SK-N-MC (cell line): ENCODE results near the gene LTB4R.

ENCODE experiments used
- DNase-seq: peaks from one replicate; pipeline ENCODE4 v3.0.0-alpha.2; 2011; ENCODE audit warnings: low read depth, low spot score
- H3K27ac ChIP-seq: fragments of 200-600 bp; sonication (generic); 2 replicates; pipeline ENCODE4 v1.5.1; 2016; ENCODE audit warnings: mixed run types
- H3K36me3 ChIP-seq: fragments of 200-600 bp; sonication (generic); 2 replicates; pipeline ENCODE4 v1.6.1; 2017; ENCODE audit warnings: antibody characterized with exemption, low read length, mixed read lengths; ENCODE audit not compliant: insufficient read depth
- H3K4me3 ChIP-seq: fragments of 200-600 bp; sonication (generic); 2 replicates; pipeline ENCODE4 v1.5.1; 2016
- H3K9ac ChIP-seq: fragments of 200-600 bp; sonication (generic); 2 replicates; pipeline ENCODE4 v1.8.0; 2017; ENCODE audit warnings: mixed run types, mixed read lengths; ENCODE audit not compliant: insufficient read length
- H3K9me3 ChIP-seq: fragments of 200-600 bp; sonication (generic); 2 replicates; pipeline ENCODE4 v1.6.1; 2017; ENCODE audit warnings: low read depth, mild to moderate bottlenecking, antibody characterized with exemption, low read length, moderate library complexity, mixed read lengths
- EZH2 ChIP-seq: fragments of 200-600 bp; sonication (generic); IDR thresholded peaks from one replicate; pipeline ENCODE4 v1.6.1; 2017; ENCODE audit warnings: antibody characterized with exemption
- FOXP2 ChIP-seq: optimal IDR thresholded peaks from 2 replicates; pipeline ENCODE3; 2011; ENCODE audit warnings: mild to moderate bottlenecking, moderate library complexity; ENCODE audit not compliant: insufficient read depth; ENCODE audit errors: extremely low read length, control extremely low read depth
- POLR2AphosphoS5 ChIP-seq: IDR thresholded peaks from 2 replicates; pipeline ENCODE4 v1.6.1; 2012; ENCODE audit warnings: mild to moderate bottlenecking, low read depth, low read length, borderline replicate concordance

Gene LTB4R

DNA sequence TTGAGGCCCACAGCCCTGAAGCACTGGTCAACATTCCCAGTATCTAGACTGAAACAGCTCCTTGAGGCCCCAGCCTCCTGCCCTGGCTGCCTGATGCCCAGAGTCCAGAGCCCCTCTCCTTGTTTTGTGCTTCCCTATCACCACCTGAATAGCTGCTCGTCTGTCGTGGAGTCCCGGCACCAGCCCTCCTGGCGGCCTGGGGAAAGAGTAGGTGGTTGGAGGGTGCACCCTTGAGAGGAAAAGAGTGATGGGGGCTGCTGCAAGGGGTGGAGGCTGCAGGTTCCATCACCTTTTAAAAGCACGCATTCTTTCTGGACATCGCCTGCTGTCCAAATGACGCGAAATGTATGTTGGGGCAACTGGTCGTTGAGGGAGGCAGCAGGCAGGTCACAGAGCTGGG is 43.1 kb upstream of the LTB4R start:
- no peak overlapping the region for H3K9ac ChIP-seq
- TF ChIP-seq FOXP2: no peak
- no peak for TF ChIP-seq EZH2
- TF ChIP-seq POLR2AphosphoS5: no peak
- H3K9me3 ChIP-seq: no peaks in the 10 kb centered on the region
- no peak for DNase-seq
- no peak overlapping the region for H3K27ac ChIP-seq
- no peaks in the 10 kb centered on the region for H3K36me3 ChIP-seq
- H3K4me3 ChIP-seq: no peak overlapping the region

DNA sequence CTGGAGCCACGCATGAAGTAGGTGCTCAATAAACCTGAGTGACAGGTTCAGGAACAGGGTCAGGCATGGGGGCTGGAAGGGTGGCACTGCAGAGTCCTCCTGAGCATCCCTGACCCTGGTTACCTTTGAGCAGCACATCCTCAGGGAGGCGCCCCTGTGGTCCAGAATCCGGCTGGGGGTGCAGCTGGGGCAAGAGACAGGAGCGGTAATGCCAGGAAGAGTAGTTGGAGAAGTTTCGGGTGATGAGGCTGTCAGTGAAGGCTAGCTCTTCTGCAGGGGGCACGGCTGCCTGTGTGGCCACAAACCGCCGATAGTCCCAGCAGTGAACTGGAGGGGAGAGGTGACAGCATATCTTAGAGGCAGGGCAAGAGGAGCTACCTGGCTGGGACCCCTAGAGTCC is 41.9 kb upstream of the LTB4R start:
- Histone ChIP-seq H3K9ac (no peak overlapping the region), H3K36me3 (no peaks in the 10 kb centered on the region), H3K9me3 (no peaks in the 10 kb centered on the region), H3K4me3 (no peak overlapping the region), H3K27ac (no peak overlapping the region)
- TF ChIP-seq POLR2AphosphoS5: no peak
- TF ChIP-seq EZH2: no peak
- no peak for TF ChIP-seq FOXP2
- no peak for DNase-seq

DNA sequence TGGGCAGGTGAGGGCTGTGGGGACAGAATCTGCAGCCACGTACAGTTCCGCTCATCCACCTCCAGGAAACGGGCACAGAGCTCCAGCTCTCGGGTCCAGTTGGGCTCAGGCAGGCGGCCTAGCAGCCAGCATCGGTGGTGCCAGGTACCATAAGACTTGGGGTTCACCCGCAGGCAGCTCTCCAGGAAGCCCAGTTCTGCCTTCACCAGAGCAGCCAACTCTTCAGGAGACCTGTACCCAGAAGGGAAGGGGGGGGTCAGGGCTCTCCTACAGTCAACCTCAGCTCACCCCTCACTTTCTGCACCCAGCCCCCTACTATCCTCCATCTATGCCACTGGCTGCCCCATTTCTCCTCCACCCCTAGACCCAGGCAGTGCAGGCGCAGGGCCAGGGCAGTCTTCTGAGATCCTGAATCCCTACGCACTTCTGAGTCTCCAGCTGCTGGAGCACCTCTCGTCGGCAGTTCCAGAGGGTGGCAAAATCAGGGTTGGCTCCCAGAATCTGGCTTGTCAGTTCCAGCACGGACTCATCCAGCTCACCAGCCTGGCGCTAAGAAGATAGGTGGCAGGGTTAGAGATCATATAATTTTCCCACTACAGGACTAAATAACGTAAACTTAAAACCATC is 41.3 kb upstream of the LTB4R start:
- Histone ChIP-seq H3K27ac (no peak overlapping the region), H3K4me3 (no peak overlapping the region), H3K9ac (no peak overlapping the region), H3K36me3 (no peaks in the 10 kb centered on the region), H3K9me3 (no peaks in the 10 kb centered on the region)
- no peak for DNase-seq
- TF ChIP-seq POLR2AphosphoS5 (no peak), EZH2 (no peak), FOXP2 (no peak)

DNA sequence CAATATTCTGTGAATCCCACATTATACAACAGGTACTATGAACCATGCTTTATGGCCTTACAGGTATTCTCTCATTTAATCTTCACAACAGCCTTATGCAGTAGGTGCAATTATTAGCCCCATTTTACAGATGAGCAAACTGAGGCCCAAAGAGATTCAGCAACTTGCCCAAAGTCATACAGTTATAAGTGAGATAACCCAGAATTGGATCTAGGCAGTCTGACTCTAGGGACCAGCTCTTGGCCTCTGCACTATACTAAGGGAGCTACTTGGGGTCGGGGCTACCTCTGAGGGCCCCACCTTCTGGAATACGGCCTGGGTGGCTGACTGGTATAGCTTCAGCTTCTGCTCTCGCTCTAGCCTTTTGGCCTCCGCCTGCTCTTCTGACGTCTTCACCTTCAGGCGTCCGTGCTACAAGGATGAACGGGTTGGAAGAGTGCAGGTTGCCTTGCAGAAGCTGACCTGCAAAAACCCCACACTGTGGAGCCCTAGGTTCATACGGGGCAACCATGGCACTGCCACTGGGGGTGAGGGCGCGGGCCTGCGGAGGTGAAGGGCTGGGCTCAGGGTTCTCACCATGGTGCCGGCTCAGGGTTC is 40.7 kb upstream of the LTB4R start:
- Histone ChIP-seq H3K27ac (peak overlapping the region; percentile 94), H3K4me3 (peak overlapping the region; percentile 91), H3K36me3 (no peaks in the 10 kb centered on the region), H3K9me3 (no peaks in the 10 kb centered on the region), H3K9ac (peak overlapping the region; percentile 98)
- no peak for DNase-seq
- TF ChIP-seq EZH2 (no peak), FOXP2 (no peak), POLR2AphosphoS5 (no peak)

DNA sequence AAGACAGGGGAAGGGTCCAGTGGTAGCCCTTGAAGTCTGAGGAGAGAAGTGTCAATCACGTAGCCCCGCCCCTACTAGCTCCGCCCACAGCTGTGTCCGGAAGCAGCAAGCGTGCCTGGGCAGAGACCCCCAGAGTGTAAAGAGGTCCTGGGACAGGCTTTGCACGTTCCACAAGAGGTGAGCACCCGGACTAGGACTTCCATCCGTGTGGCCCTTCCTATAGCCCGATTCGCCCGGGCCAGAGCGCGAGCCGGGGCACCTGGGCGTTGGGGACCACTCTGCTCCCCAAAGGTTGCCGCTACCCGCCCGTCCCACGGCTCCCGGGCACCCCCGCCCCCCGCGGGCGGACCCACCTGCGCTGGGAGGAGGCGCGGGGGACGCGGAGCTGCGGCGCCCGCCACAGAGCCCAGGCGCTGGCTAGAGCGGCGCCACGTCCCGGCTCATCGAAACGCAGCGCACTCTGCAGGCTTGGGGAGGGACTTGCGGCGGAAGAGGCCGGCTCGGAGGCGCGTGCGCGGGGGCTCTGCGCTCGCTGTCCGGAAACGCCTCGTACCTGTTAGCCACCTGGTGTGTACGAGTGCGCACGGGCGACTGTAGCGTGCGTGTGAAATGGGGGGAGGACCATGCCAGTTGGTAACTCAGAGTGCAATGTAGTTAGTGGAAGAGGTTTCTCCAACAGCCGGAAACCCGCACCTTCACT is 40.0 kb upstream of the LTB4R start, which contains the start of gene RABGGTA:
Gene RABGGTA, minus strand, starts transcription at position 464 of the 700 bp plus-strand sequence. CDS start 482 bp downstream, outside the sequence.
- H3K36me3 ChIP-seq: no peaks in the 10 kb centered on the region
- TF ChIP-seq EZH2 (no peak), POLR2AphosphoS5 (peak; percentile 80), FOXP2 (peak; percentile 79)

DNA sequence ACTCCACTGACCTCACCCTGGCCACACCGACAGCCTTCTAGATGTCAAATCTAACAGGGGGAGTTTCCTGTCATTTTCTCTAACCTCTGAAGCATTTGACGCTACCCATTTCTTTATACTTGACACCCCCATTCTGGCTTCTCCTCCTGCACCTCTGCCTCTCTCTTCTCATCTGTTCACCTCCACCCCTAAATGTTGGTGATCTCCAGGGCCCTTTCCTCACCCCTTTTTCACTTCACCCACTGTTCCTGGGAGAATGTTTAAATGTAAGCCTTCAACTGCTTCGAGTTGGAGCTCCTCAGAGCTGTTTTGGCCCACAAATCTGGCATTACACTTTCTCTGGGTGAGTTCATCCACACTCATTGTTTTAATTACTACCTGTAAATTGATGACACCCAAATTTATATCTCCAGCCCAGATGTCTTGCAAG is 39.5 kb upstream of the LTB4R start:
- Histone ChIP-seq H3K9me3 (no peaks in the 10 kb centered on the region), H3K4me3 (peak overlapping the region; percentile 91), H3K9ac (peak overlapping the region; percentile 98), H3K27ac (no peak overlapping the region), H3K36me3 (no peaks in the 10 kb centered on the region)
- no peak for TF ChIP-seq POLR2AphosphoS5
- TF ChIP-seq EZH2: no peak
- no peak for DNase-seq

More for the DNA sequence above, 40.0 kb upstream of the LTB4R start, which contains the start of gene RABGGTA:
- peak; percentile 18 for DNase-seq
- Histone ChIP-seq H3K27ac (peak within 1 kb of the TSS; percentile 94), H3K4me3 (peak within 1 kb of the TSS; percentile 91), H3K9me3 (no peaks in the 10 kb centered on the region), H3K9ac (peak within 1 kb of the TSS; percentile 98)

DNA sequence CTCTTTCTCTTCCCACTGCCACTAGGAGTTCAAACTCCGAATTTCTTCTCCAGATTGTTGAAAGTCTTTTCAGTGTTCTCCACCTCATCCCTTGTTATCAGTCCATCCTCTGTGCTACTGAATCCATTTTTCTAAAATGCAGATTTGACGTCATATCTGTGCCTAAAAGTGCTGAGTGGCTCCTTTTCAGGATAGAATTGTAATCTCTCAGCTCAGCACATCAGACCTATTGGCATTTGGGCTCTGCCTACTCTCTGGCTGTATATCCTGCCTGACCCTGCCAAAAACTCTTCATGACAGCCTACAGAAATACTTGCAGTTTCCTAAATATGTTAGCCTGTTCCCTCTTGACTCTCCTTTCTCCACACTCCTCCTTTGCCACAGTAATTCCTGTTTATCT is 38.8 kb upstream of the LTB4R start:
- Histone ChIP-seq H3K36me3 (no peaks in the 10 kb centered on the region), H3K9ac (peak overlapping the region; percentile 18), H3K4me3 (no peak overlapping the region; the same call in 1 of the 2 replicates), H3K27ac (no peak overlapping the region), H3K9me3 (no peaks in the 10 kb centered on the region)
- TF ChIP-seq POLR2AphosphoS5 (no peak), FOXP2 (no peak), EZH2 (no peak)
- no peak for DNase-seq

DNA sequence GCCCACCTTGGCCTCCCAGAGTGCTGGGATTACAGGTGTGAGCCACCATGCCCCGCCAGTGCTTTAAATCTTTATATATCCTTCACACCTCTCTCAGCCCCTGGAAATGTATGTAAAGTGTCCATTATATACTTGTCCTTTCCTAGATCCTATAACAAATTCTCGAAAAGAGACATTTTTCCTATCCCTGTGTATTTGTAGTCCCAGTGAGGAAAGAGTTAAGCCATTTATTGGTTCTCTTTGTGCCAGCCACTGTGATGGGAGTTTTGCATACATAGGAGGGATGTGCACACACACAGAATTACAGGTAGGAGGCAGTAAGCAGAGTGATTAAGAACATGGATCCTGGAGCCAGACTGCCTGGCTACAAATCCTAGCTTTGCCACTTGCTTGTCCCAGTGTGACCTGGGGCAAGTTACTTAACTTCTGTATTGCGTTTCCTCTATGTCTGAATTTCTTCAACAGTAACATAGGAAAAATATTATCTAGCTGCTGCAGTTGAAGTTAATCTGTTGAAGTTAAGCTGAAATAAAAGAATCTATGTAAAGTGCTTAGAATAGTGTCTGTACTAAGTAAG is 37.8 kb upstream of the LTB4R start:
- Histone ChIP-seq H3K27ac (no peak overlapping the region), H3K9ac (no peak overlapping the region), H3K9me3 (no peaks in the 10 kb centered on the region), H3K4me3 (no peak overlapping the region), H3K36me3 (no peaks in the 10 kb centered on the region)
- TF ChIP-seq FOXP2: no peak
- no peak for TF ChIP-seq EZH2
- no peak for TF ChIP-seq POLR2AphosphoS5
- DNase-seq: no peak
